ENCODE results near the gene GJB3. TPM values are rescaled to one million over a fixed set of nuclear protein-coding genes. Genes with fewer than 3 reads are reported as not detected.

GJB3 gene
- total and polyA plus RNA-seq, 10 of the 15 experiments (the other 5 are each of a cell fraction or from before 2014, with no cell fraction given): not detected

- no peak for FAIRE-seq
- Histone ChIP-seq H3K27me3 (replicated peaks in 1 of 2; ENCODE audit: control insufficient read depth in 2 of 2, insufficient read depth in 2 of 2, low read length in 1 of 2) (no peaks in the 10 kb centered on the region), H3K79me2 (ENCODE audit: control insufficient read depth, insufficient read depth, low read length) (no peaks in the 10 kb centered on the region), H3K9me3 (replicated peaks; ENCODE audit: control insufficient read depth, insufficient read depth, low read length) (no peaks in the 10 kb centered on the region; the same call in 2 of the 3 replicates), H3K27ac (ENCODE audit: control insufficient read depth, insufficient read depth) (no peak overlapping the region), H4K20me1 (ENCODE audit: control insufficient read depth, insufficient read depth) (no peaks in the 10 kb centered on the region), H3K4me3 (no peak overlapping the region), H2AFZ (ENCODE audit: control insufficient read depth, low read depth, low read length) (no peak overlapping the region), H3K4me2 (ENCODE audit: control insufficient read depth, insufficient read depth) (no peak overlapping the region), H3K36me3 (ENCODE audit: control insufficient read depth in 2 of 2, insufficient read depth in 2 of 2, low read length in 1 of 2) (no peaks in the 10 kb centered on the region), H3K9ac (ENCODE audit: control insufficient read depth, insufficient read depth, low read length) (no peak overlapping the region), H3K4me1 (ENCODE audit: control insufficient read depth, insufficient read depth, low read length) (peaks cover 8% of the 10 kb centered on the region; the same call in 1 of the 2 replicates)
- 62% methylated on average over 3 of the region's 3 CpGs for WGBS (ENCODE audit: insufficient coverage, insufficient replicate concordance, low lambda C conversion rate, missing lambda C conversion rate)
- SMC1A ChIA-PET (ENCODE audit: uncharacterized antibody, unreplicated experiment): interaction anchor here (1.0 kb wide), 1 partner anchor 49 kb away, joined by 3 read pairs; no protein-coding TSS in a partner anchor
- BruUV-seq (replicated peaks): no TSS peak
- no peak for DNase-seq (ENCODE audit: low read depth, low spot score)
- RAD21 ChIA-PET (ENCODE audit: unreplicated experiment): no interaction called here
- CTCF ChIA-PET: interaction anchor here (0.7 to 1.1 kb wide), 3 partner anchors 17 to 62 kb away, joined by 3 read pairs; no protein-coding TSS in a partner anchor
- in situ Hi-C loops (cut with MboI) (no loop called here), intact Hi-C loops (cut with micrococcal nuclease; ENCODE audit: unreplicated experiment) (no loop called here)
- TF ChIP-seq, protein P1, sequence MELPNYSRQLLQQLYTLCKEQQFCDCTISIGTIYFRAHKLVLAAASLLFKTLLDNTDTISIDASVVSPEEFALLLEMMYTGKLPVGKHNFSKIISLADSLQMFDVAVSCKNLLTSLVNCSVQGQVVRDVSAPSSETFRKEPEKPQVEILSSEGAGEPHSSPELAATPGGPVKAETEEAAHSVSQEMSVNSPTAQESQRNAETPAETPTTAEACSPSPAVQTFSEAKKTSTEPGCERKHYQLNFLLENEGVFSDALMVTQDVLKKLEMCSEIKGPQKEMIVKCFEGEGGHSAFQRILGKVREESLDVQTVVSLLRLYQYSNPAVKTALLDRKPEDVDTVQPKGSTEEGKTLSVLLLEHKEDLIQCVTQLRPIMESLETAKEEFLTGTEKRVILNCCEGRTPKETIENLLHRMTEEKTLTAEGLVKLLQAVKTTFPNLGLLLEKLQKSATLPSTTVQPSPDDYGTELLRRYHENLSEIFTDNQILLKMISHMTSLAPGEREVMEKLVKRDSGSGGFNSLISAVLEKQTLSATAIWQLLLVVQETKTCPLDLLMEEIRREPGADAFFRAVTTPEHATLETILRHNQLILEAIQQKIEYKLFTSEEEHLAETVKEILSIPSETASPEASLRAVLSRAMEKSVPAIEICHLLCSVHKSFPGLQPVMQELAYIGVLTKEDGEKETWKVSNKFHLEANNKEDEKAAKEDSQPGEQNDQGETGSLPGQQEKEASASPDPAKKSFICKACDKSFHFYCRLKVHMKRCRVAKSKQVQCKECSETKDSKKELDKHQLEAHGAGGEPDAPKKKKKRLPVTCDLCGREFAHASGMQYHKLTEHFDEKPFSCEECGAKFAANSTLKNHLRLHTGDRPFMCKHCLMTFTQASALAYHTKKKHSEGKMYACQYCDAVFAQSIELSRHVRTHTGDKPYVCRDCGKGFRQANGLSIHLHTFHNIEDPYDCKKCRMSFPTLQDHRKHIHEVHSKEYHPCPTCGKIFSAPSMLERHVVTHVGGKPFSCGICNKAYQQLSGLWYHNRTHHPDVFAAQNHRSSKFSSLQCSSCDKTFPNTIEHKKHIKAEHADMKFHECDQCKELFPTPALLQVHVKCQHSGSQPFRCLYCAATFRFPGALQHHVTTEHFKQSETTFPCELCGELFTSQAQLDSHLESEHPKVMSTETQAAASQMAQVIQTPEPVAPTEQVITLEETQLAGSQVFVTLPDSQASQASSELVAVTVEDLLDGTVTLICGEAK (IDR thresholded peaks at IDR 0.05; ENCODE audit: borderline replicate concordance): no peak
- TF ChIP-seq RELA (IDR thresholded peaks at IDR 0.05; ENCODE audit: borderline replicate concordance, partially characterized antibody) (no peak), TCF12 (IDR thresholded peaks at IDR 0.05; ENCODE audit: low read depth, low read length) (no peak)
- TF ChIP-seq, protein P2, sequence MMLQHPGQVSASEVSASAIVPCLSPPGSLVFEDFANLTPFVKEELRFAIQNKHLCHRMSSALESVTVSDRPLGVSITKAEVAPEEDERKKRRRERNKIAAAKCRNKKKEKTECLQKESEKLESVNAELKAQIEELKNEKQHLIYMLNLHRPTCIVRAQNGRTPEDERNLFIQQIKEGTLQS (IDR thresholded peaks at IDR 0.05; ENCODE audit: borderline replicate concordance, extremely low read depth, low read depth, low read length): no peak
- no peak for ATAC-seq
- POLR2A ChIA-PET: no interaction called here
Observed at GRCh38 chr1:34803770-34804169, 22.8 kb downstream of the GJB3 start.
